CD14-positive monocyte (primary cell): Measurements from ENCODE around the gene ARVCF. TPM values are rescaled to one million over a fixed set of nuclear protein-coding genes. Genes with fewer than 3 reads are reported as not detected.

Experiments
- DNase-seq, 3 donors: peaks; one replicate each; pipeline ENCODE4 v3.0.0-alpha.2; 2011 to 2022
- H2AFZ ChIP-seq: 2 replicates; pipeline ENCODE4 v1.6.0; 2012; ENCODE audit warnings: mild to moderate bottlenecking, low read depth, low read length, inconsistent platforms; ENCODE audit not compliant: insufficient read depth, poor library complexity, severe bottlenecking
- H3K27ac ChIP-seq, 2 donors: 1 replicate in 1 of 2; 2 replicates in 1 of 2; pipeline ENCODE4 v1.5.1; 2012 to 2013; ENCODE audit warnings: low read length in 2 of 2, control low read depth in 1 of 2, inconsistent platforms in 1 of 2, low read depth in 1 of 2, mild to moderate bottlenecking in 1 of 2
- H3K27me3 ChIP-seq, 2 donors: one replicate each; pipeline versions ENCODE4 v1.6.0 to v1.6.1; 2011 to 2013; ENCODE audit warnings: low read length in 2 of 2; ENCODE audit not compliant: control insufficient read depth in 2 of 2, insufficient read depth in 2 of 2
- H3K36me3 ChIP-seq, 2 donors: replicated peaks in 1 of 2; 1 replicate in 1 of 2; 2 replicates in 1 of 2; pipeline versions ENCODE4 v1.5.1 to v1.6.1; 2012 to 2013; ENCODE audit warnings: low read length in 2 of 2, control low read depth in 1 of 2, inconsistent platforms in 1 of 2, mild to moderate bottlenecking in 1 of 2; ENCODE audit not compliant: insufficient read depth in 2 of 2, control insufficient read depth in 1 of 2
- H3K4me1 ChIP-seq, 2 donors: 1 replicate in 1 of 2; 2 replicates in 1 of 2; pipeline versions ENCODE4 v1.5.1 to v1.6.1; 2012 to 2013; ENCODE audit warnings: low read length in 2 of 2, control low read depth in 1 of 2, inconsistent platforms in 1 of 2, mild to moderate bottlenecking in 1 of 2, moderate library complexity in 1 of 2; ENCODE audit not compliant: insufficient read depth in 2 of 2, control insufficient read depth in 1 of 2
- H3K4me2 ChIP-seq: replicated peaks from 2 replicates; pipeline ENCODE3; 2012; ENCODE audit warnings: low read length, moderate library complexity, mild to moderate bottlenecking; ENCODE audit not compliant: poor library complexity, severe bottlenecking; ENCODE audit errors: extremely low read depth
- H3K4me3 ChIP-seq, 3 experiments: fragments of 200-600 bp in 1 of 3; sonication (generic) in 1 of 3; replicated peaks in 1 of 3; 1 replicate in 2 of 3; 2 replicates in 1 of 3; pipeline ENCODE4 v1.5.1; 2011 to 2013; ENCODE audit warnings: low read length in 3 of 3, mild to moderate bottlenecking in 3 of 3, control low read depth in 2 of 3, low read depth in 2 of 3, inconsistent platforms in 1 of 3, moderate library complexity in 1 of 3
- H3K79me2 ChIP-seq: 2 replicates; pipeline ENCODE4 v1.6.0; 2012; ENCODE audit warnings: mild to moderate bottlenecking, control low read depth, inconsistent platforms, low read length, moderate library complexity; ENCODE audit not compliant: insufficient read depth
- H3K9ac ChIP-seq: 2 replicates; pipeline ENCODE4 v1.6.0; 2017; ENCODE audit warnings: low read length, mild to moderate bottlenecking; ENCODE audit not compliant: insufficient read depth, poor library complexity, severe bottlenecking
- H3K9me3 ChIP-seq, 2 donors: replicated peaks in 1 of 2; 1 replicate in 1 of 2; 2 replicates in 1 of 2; pipeline versions ENCODE4 v1.5.1 to v1.6.1; 2012 to 2013; ENCODE audit warnings: low read length in 2 of 2, control low read depth in 1 of 2; ENCODE audit not compliant: control insufficient read depth in 1 of 2, insufficient read depth in 1 of 2
- H4K20me1 ChIP-seq: 2 replicates; pipeline ENCODE4 v1.6.0; 2012; ENCODE audit warnings: mild to moderate bottlenecking, low read length, control low read depth, moderate library complexity; ENCODE audit not compliant: insufficient read depth
- H3K27ac Mint-ChIP-seq, 7 donors: one replicate each; pipeline ENCODE4 v1.8.0; 2020; ENCODE audit warnings: mild to moderate bottlenecking in 7 of 7, mixed read lengths in 7 of 7, moderate library complexity in 6 of 7, inconsistent platforms in 2 of 7
- H3K27me3 Mint-ChIP-seq, 3 donors: one replicate each; pipeline ENCODE4 v1.8.0; 2021 to 2022; ENCODE audit warnings: low read depth in 3 of 3, mild to moderate bottlenecking in 3 of 3, mixed read lengths in 3 of 3, moderate library complexity in 3 of 3, inconsistent platforms in 1 of 3
- H3K36me3 Mint-ChIP-seq, 2 donors: one replicate each; pipeline ENCODE4 v1.8.0; 2020; ENCODE audit warnings: mixed read lengths in 2 of 2, inconsistent platforms in 1 of 2, mild to moderate bottlenecking in 1 of 2
- H3K4me1 Mint-ChIP-seq: one replicate; pipeline ENCODE4 v1.8.0; 2020; ENCODE audit warnings: mild to moderate bottlenecking, mixed read lengths
- H3K4me3 Mint-ChIP-seq, 2 donors: one replicate each; pipeline ENCODE4 v1.8.0; 2020; ENCODE audit warnings: mild to moderate bottlenecking in 2 of 2, mixed read lengths in 2 of 2, moderate library complexity in 1 of 2
- H3K9me3 Mint-ChIP-seq, 7 donors: one replicate each; pipeline ENCODE4 v1.8.0; 2020 to 2022; ENCODE audit warnings: mixed read lengths in 7 of 7, mild to moderate bottlenecking in 6 of 7, moderate library complexity in 6 of 7, inconsistent platforms in 2 of 7
- WGBS: methylation state at CpG from one replicate; pipeline ENCODE4 v1.1.5; 2013; ENCODE audit warnings: missing lambda C conversion rate; ENCODE audit not compliant: insufficient coverage; 5-methylcytosine and 5-hydroxymethylcytosine counted together
- intact Hi-C, 2 donors: fragments of 100-400 bp; cut with micrococcal nuclease; formaldehyde crosslinking; loops; one replicate each; pipeline versions ENCODE4 v1.15.0 to v1.15.1; 2023
- polyA plus RNA-seq, 3 donors: library from polyadenylated mRNA; depleted of rRNA in 1 of 3; unstranded in 2 of 3; stranded (reverse) in 1 of 3; fragments of 300-500 nt in 2 of 3; fragments of >200 nt in 1 of 3; fragmentation: Illumina TruSeq in 2 of 3; gene quantifications; 1 replicate in 2 of 3; 2 replicates in 1 of 3; pipeline ENCODE4 v1.2.3, GENCODE V29; 2012 to 2021
- TF ChIP-seq, protein P1 (sequence below): fragments of 200-600 bp; IDR thresholded peaks from one replicate; pipeline ENCODE4 v1.8.0; 2022; ENCODE audit warnings: antibody characterized with exemption, mild to moderate bottlenecking

The ARVCF gene
- polyA plus RNA-seq, 3 donors = 0.31 to 2.6 (median 0.44) TPM

DNA sequence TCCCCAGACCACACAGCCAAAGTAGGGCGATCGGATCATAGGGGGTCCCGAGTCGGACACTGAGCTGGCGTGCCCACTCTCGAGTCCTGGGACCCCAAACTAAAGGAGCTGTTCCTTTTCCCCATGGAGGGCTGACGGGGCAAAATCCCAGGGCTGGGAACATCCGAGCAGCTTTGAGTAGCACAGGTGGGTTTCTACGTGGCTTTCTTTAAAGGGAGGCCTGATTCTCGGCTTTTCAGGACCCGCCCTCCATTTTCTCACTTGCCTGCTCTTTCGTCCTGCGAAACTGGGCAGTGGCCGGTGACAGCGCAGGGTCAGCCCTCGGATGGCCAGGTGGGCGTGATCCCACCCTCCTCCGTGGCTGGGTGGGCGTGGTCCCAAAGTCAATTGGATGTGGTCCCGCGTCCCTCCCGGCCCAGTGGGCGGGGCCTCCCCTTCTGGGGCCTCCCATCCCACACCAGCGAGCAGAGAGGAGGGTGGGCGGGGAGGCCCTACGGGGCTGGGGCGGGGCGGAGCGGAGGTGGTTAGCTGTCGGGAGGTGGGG, 57.5 kb downstream of the ARVCF start:
- H3K36me3 Mint-ChIP-seq = peaks cover 15 to 42% of the 10 kb centered on the region in 2 donors
- H3K27me3 ChIP-seq = no peaks in the 10 kb centered on the region
- no peak overlapping the region for H3K4me3 Mint-ChIP-seq
- H3K36me3 ChIP-seq = peaks cover 26 to 36% of the 10 kb centered on the region in 2 donors
- intact Hi-C loops = no loop called here
- H3K79me2 ChIP-seq = peaks cover 9% of the 10 kb centered on the region
- H3K9me3 ChIP-seq = no peaks in the 10 kb centered on the region
- 88% methylated on average over 20 of the region's 30 CpGs for WGBS
- H3K4me1 ChIP-seq = no peaks in the 10 kb centered on the region
- TF ChIP-seq, protein P1, sequence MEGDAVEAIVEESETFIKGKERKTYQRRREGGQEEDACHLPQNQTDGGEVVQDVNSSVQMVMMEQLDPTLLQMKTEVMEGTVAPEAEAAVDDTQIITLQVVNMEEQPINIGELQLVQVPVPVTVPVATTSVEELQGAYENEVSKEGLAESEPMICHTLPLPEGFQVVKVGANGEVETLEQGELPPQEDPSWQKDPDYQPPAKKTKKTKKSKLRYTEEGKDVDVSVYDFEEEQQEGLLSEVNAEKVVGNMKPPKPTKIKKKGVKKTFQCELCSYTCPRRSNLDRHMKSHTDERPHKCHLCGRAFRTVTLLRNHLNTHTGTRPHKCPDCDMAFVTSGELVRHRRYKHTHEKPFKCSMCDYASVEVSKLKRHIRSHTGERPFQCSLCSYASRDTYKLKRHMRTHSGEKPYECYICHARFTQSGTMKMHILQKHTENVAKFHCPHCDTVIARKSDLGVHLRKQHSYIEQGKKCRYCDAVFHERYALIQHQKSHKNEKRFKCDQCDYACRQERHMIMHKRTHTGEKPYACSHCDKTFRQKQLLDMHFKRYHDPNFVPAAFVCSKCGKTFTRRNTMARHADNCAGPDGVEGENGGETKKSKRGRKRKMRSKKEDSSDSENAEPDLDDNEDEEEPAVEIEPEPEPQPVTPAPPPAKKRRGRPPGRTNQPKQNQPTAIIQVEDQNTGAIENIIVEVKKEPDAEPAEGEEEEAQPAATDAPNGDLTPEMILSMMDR = no peak
- no peak overlapping the region for H3K9ac ChIP-seq
- H4K20me1 ChIP-seq = peaks cover 85% of the 10 kb centered on the region
- peaks cover 0 to 3% (median 0%) of the 10 kb centered on the region in 7 donors for H3K9me3 Mint-ChIP-seq
- no peak overlapping the region for H3K27ac ChIP-seq
- no peak for DNase-seq
- H2AFZ ChIP-seq = no peak overlapping the region
- H3K4me2 ChIP-seq = peak overlapping the region; percentile 6
- H3K4me1 Mint-ChIP-seq = peaks cover 12% of the 10 kb centered on the region
- no peak overlapping the region for H3K4me3 ChIP-seq
- H3K27ac Mint-ChIP-seq = no peak overlapping the region
- H3K27me3 Mint-ChIP-seq = peaks cover 0 to 3% (median 0%) of the 10 kb centered on the region in 3 donors

DNA sequence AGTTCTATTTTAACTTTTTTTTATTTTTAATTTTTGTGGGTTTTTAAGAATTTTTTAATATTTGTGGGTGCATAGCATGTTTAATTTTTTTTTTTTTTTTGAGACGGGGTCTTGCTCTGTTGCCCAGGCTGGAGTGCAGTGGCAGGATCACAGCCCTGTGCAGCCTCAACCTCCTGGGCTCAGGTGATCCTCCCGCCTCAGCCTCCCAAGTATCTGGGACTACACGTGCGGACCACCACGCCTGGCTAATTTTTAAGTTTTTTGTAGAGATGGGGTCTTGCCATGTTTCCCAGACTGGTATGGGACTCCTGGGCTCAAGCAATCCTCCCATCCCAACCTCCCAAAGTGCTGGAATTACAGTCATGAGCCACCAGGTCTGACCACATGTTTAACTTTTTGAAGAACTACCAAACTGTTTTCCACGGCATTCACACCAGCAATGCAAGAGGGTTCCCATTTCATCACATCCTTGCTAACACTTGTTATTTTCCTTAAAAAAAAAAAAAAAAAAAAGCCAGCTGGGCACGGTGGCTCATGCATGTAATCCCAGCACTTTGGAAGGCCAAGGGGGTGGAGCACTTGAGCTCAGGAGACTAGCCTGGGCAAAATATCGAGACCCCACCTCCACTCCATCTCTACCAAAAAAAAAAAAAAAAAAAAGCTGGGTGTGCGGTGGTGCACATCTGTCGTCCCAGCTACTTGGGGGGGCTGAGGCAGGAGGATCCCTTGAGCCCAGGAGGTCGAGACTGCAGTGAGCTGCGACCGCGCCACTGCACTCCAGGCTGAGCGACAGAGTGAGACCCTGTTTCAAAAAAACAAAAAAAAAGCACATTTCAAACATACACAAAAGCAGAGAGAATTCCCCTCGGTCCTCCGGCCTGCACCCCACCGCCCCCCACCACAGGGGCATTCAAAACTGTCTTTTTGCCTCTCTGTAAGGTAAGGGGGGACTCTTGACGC, 58.3 kb downstream of the ARVCF start:
- DNase-seq = no peak
- Histone ChIP-seq H3K4me2 (peak overlapping the region; percentile 6), H3K27ac (no peak overlapping the region), H3K79me2 (peaks cover 9% of the 10 kb centered on the region), H4K20me1 (peaks cover 86% of the 10 kb centered on the region), H3K4me3 (no peak overlapping the region), H3K36me3 (peaks cover 18 to 28% of the 10 kb centered on the region in 2 donors), H3K9me3 (no peaks in the 10 kb centered on the region), H3K4me1 (no peaks in the 10 kb centered on the region), H2AFZ (no peak overlapping the region), H3K27me3 (no peaks in the 10 kb centered on the region), H3K9ac (no peak overlapping the region)
- H3K4me3 Mint-ChIP-seq = no peak overlapping the region
- intact Hi-C loops = no loop called here
- TF ChIP-seq, protein P1 = no peak
- H3K36me3 Mint-ChIP-seq = peaks cover 8 to 35% of the 10 kb centered on the region in 2 donors
- 93% methylated on average over 3 of the region's 19 CpGs for WGBS
- peaks cover 12% of the 10 kb centered on the region for H3K4me1 Mint-ChIP-seq
- peaks cover 0 to 4% (median 0%) of the 10 kb centered on the region in 3 donors for H3K27me3 Mint-ChIP-seq
- peaks cover 0 to 3% (median 0%) of the 10 kb centered on the region in 7 donors for H3K9me3 Mint-ChIP-seq
- no peak overlapping the region for H3K27ac Mint-ChIP-seq
